Muscle layer of duodenum (tissue), 2 donors: ENCODE results near the gene CARD10.

ENCODE experiments used
- H3K27ac ChIP-seq: one replicate; pipeline ENCODE4 v1.7.0; 2013; ENCODE audit warnings: mild to moderate bottlenecking, low read length
- H3K27me3 ChIP-seq: one replicate; pipeline ENCODE4 v1.7.0; 2013; ENCODE audit warnings: low read depth, mild to moderate bottlenecking, control low read depth, low read length
- H3K36me3 ChIP-seq, 2 donors: one replicate each; pipeline ENCODE4 v1.7.0; 2013; ENCODE audit warnings: low read length in 2 of 2, control low read depth in 1 of 2, mild to moderate bottlenecking in 1 of 2; ENCODE audit not compliant: insufficient read depth in 2 of 2, control insufficient read depth in 1 of 2
- H3K4me1 ChIP-seq, 2 donors: one replicate each; pipeline ENCODE4 v1.7.0; 2013; ENCODE audit warnings: low read length in 2 of 2, mild to moderate bottlenecking in 2 of 2, control low read depth in 1 of 2, moderate library complexity in 1 of 2; ENCODE audit not compliant: insufficient read depth in 2 of 2, control insufficient read depth in 1 of 2
- H3K4me3 ChIP-seq, 2 donors: one replicate each; pipeline ENCODE4 v1.7.0; 2013; ENCODE audit warnings: low read length in 2 of 2, low read depth in 1 of 2, mild to moderate bottlenecking in 1 of 2
- H3K9me3 ChIP-seq, 2 donors: one replicate each; pipeline ENCODE4 v1.7.0; 2013; ENCODE audit warnings: low read length in 2 of 2, control low read depth in 1 of 2, mild to moderate bottlenecking in 1 of 2; ENCODE audit not compliant: control insufficient read depth in 1 of 2
- donor health status: healthy.

Gene CARD10

GRCh38 chr22:37519268-37520195 is at the start of gene CARD10:
Gene CARD10, minus strand, starts transcription at chr22:37519415. Its CDS starts 215 bp downstream, at chr22:37519200.
- Histone ChIP-seq H3K36me3 (no peaks in the 10 kb centered on the region), H3K27me3 (peaks cover 13% of the 10 kb centered on the region), H3K4me1 (peaks cover 6 to 14% of the 10 kb centered on the region in 2 donors), H3K9me3 (no peaks in the 10 kb centered on the region), H3K4me3 (peak within 1 kb of the TSS; percentile 53 to 62), H3K27ac (peak within 1 kb of the TSS; percentile 36)

- Histone ChIP-seq H3K9me3 (no peaks in the 10 kb centered on the region), H3K4me3 (no peak overlapping the region), H3K27me3 (no peaks in the 10 kb centered on the region), H3K36me3 (peaks cover 5 to 26% of the 10 kb centered on the region in 2 donors), H3K4me1 (peaks cover 20 to 40% of the 10 kb centered on the region in 2 donors), H3K27ac (peak overlapping the region; percentile 8)
Measured at GRCh38 chr22:37568448-37569008, 49.3 kb upstream of the CARD10 start.

- Histone ChIP-seq H3K4me3 (no peak overlapping the region), H3K4me1 (peaks cover 25 to 45% of the 10 kb centered on the region in 2 donors), H3K27me3 (no peaks in the 10 kb centered on the region), H3K36me3 (peaks cover 5 to 28% of the 10 kb centered on the region in 2 donors), H3K9me3 (no peaks in the 10 kb centered on the region), H3K27ac (no peak overlapping the region)
Measured at GRCh38 chr22:37568012-37568411, 48.8 kb upstream of the CARD10 start.

- H3K36me3 ChIP-seq, result peaks cover 5 to 28% of the 10 kb centered on the region in 2 donors
- no peak overlapping the region for H3K4me3 ChIP-seq
- H3K27ac ChIP-seq, result peak overlapping the region; percentile 51
- H3K4me1 ChIP-seq, result peaks cover 31 to 54% of the 10 kb centered on the region in 2 donors
- no peaks in the 10 kb centered on the region for H3K27me3 ChIP-seq
- no peaks in the 10 kb centered on the region for H3K9me3 ChIP-seq
Measured at GRCh38 chr22:37566903-37567798, 47.9 kb upstream of the CARD10 start.

GRCh38 chr22:37566329-37566837 is 47.2 kb upstream of the CARD10 start:
- H3K4me1 ChIP-seq, result peaks cover 35 to 60% of the 10 kb centered on the region in 2 donors
- H3K4me3 ChIP-seq, result no peak overlapping the region
- H3K27me3 ChIP-seq, result no peaks in the 10 kb centered on the region
- no peak overlapping the region for H3K27ac ChIP-seq
- H3K36me3 ChIP-seq, result peaks cover 5 to 28% of the 10 kb centered on the region in 2 donors
- no peaks in the 10 kb centered on the region for H3K9me3 ChIP-seq

GRCh38 chr22:37565830-37566229 is 46.6 kb upstream of the CARD10 start:
- Histone ChIP-seq H3K4me1 (peaks cover 35 to 66% of the 10 kb centered on the region in 2 donors), H3K36me3 (peaks cover 5 to 33% of the 10 kb centered on the region in 2 donors), H3K27me3 (no peaks in the 10 kb centered on the region), H3K27ac (no peak overlapping the region), H3K9me3 (no peaks in the 10 kb centered on the region), H3K4me3 (no peak overlapping the region)

GRCh38 chr22:37564111-37564711 is 45.0 kb upstream of the CARD10 start:
- H3K27ac ChIP-seq, result peak overlapping the region; percentile 94
- H3K4me1 ChIP-seq, result peaks cover 35 to 67% of the 10 kb centered on the region in 2 donors
- H3K9me3 ChIP-seq, result no peaks in the 10 kb centered on the region
- H3K4me3 ChIP-seq, result peak overlapping the region; percentile 25 to 53
- peaks cover 5 to 35% of the 10 kb centered on the region in 2 donors for H3K36me3 ChIP-seq
- H3K27me3 ChIP-seq, result no peaks in the 10 kb centered on the region

GRCh38 chr22:37563153-37564081 is 44.2 kb upstream of the CARD10 start:
- Histone ChIP-seq H3K4me3 (peak overlapping the region; percentile 25 to 53), H3K27me3 (no peaks in the 10 kb centered on the region), H3K4me1 (peaks cover 35 to 63% of the 10 kb centered on the region in 2 donors), H3K9me3 (no peaks in the 10 kb centered on the region), H3K36me3 (peaks cover 5 to 31% of the 10 kb centered on the region in 2 donors), H3K27ac (peak overlapping the region; percentile 94)

- no peaks in the 10 kb centered on the region for H3K9me3 ChIP-seq
- peak overlapping the region; percentile 94 for H3K27ac ChIP-seq
- no peaks in the 10 kb centered on the region for H3K27me3 ChIP-seq
- H3K36me3 ChIP-seq, result peaks cover 5 to 23% of the 10 kb centered on the region in 2 donors
- H3K4me3 ChIP-seq, result peak overlapping the region; percentile 72 to 74
- peaks cover 32 to 58% of the 10 kb centered on the region in 2 donors for H3K4me1 ChIP-seq
Measured at GRCh38 chr22:37562049-37562875, 43.0 kb upstream of the CARD10 start.
